Dendritic cell treated with granulocyte-macrophage colony-stimulating factor and Interleukin-4, amounts not matched to agents 40 ng/mL and 50 ng/mL, for 4 days (primary cell): ENCODE results near the gene KLHL35.
"Not testable (repeated sequence)": the region's sequence is repeated elsewhere in the genome, so short reads cannot be mapped to it uniquely, and the experiment has no call there.

Source experiments
- H3K27ac Mint-ChIP-seq: one replicate; pipeline ENCODE4 v1.8.0; 2022; ENCODE audit warnings: mild to moderate bottlenecking, mixed read lengths
- H3K27me3 Mint-ChIP-seq: one replicate; pipeline ENCODE4 v1.8.0; 2022; ENCODE audit warnings: mild to moderate bottlenecking, mixed read lengths
- H3K36me3 Mint-ChIP-seq: one replicate; pipeline ENCODE4 v1.8.0; 2022; ENCODE audit warnings: low read depth, mixed read lengths
- H3K4me1 Mint-ChIP-seq: one replicate; pipeline ENCODE4 v1.8.0; 2022; ENCODE audit warnings: low read depth, mixed read lengths
- H3K4me3 Mint-ChIP-seq: one replicate; pipeline ENCODE4 v1.8.0; 2022; ENCODE audit warnings: mild to moderate bottlenecking, moderate library complexity, mixed read lengths
- H3K9me3 Mint-ChIP-seq: one replicate; pipeline ENCODE4 v1.8.0; 2022; ENCODE audit warnings: mixed read lengths
- intact Hi-C: fragments of 100-400 bp; cut with micrococcal nuclease; formaldehyde crosslinking; loops from one replicate; pipeline ENCODE4 v1.15.0; 2022

KLHL35 gene

DNA sequence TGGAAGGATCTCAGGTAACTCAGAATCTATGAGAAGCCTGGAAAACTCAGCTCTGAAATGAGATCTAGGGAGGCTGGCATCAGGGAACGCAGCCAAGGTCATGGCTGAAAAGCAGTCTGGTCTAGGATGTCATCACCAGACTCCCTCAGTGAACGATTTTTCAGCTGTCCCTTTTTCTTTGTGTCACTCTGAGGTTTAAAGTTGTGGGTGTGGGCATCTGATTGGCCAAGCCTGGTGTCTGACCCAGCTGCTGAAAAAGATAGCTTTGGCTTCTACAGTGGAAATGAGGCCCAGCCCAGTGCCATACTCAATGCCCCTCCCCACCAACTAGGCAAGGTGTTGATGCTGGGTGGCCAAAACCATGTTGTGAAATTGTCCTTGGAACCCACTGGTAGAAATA, 19.1 kb downstream of the KLHL35 start:
- H3K36me3 Mint-ChIP-seq = peaks cover 69% of the 10 kb centered on the region
- intact Hi-C loops = no loop called here
- no peak overlapping the region for H3K4me3 Mint-ChIP-seq
- no peaks in the 10 kb centered on the region for H3K9me3 Mint-ChIP-seq
- H3K4me1 Mint-ChIP-seq = no peaks in the 10 kb centered on the region
- H3K27ac Mint-ChIP-seq = no peak overlapping the region
- no peaks in the 10 kb centered on the region for H3K27me3 Mint-ChIP-seq

GRCh38 chr11:75413146-75413545, 19.9 kb downstream of the KLHL35 start:
- intact Hi-C loops, H3K27me3 Mint-ChIP-seq, H3K4me1 Mint-ChIP-seq, H3K4me3 Mint-ChIP-seq, H3K9me3 Mint-ChIP-seq, H3K27ac Mint-ChIP-seq: not testable (repeated sequence)
- peaks cover 76% of the 10 kb centered on the region for H3K36me3 Mint-ChIP-seq

GRCh38 chr11:75409971-75410370, 23.0 kb downstream of the KLHL35 start:
- H3K9me3 Mint-ChIP-seq, H3K27me3 Mint-ChIP-seq, intact Hi-C loops, H3K27ac Mint-ChIP-seq, H3K4me1 Mint-ChIP-seq, H3K4me3 Mint-ChIP-seq: not testable (repeated sequence)
- H3K36me3 Mint-ChIP-seq = peaks cover 84% of the 10 kb centered on the region

GRCh38 chr11:75408957-75409219, 24.1 kb downstream of the KLHL35 start:
- H3K36me3 Mint-ChIP-seq = peaks cover 84% of the 10 kb centered on the region
- H3K4me3 Mint-ChIP-seq = no peak overlapping the region
- intact Hi-C loops = no loop called here
- peaks cover 8% of the 10 kb centered on the region for H3K4me1 Mint-ChIP-seq
- H3K9me3 Mint-ChIP-seq = no peaks in the 10 kb centered on the region
- no peak overlapping the region for H3K27ac Mint-ChIP-seq
- no peaks in the 10 kb centered on the region for H3K27me3 Mint-ChIP-seq

GRCh38 chr11:75406338-75406777, 26.6 kb downstream of the KLHL35 start:
- intact Hi-C loops = no loop called here
- Mint-ChIP-seq H3K4me3 (no peak overlapping the region), H3K9me3 (no peaks in the 10 kb centered on the region), H3K27ac (no peak overlapping the region), H3K36me3 (peaks cover 84% of the 10 kb centered on the region), H3K27me3 (no peaks in the 10 kb centered on the region), H3K4me1 (peaks cover 34% of the 10 kb centered on the region)

GRCh38 chr11:75403983-75404658, 28.9 kb downstream of the KLHL35 start:
- H3K4me3 Mint-ChIP-seq = no peak overlapping the region
- intact Hi-C loops = no loop called here
- peaks cover 49% of the 10 kb centered on the region for H3K4me1 Mint-ChIP-seq
- no peaks in the 10 kb centered on the region for H3K9me3 Mint-ChIP-seq
- H3K27me3 Mint-ChIP-seq = no peaks in the 10 kb centered on the region
- peaks cover 98% of the 10 kb centered on the region for H3K36me3 Mint-ChIP-seq
- no peak overlapping the region for H3K27ac Mint-ChIP-seq

DNA sequence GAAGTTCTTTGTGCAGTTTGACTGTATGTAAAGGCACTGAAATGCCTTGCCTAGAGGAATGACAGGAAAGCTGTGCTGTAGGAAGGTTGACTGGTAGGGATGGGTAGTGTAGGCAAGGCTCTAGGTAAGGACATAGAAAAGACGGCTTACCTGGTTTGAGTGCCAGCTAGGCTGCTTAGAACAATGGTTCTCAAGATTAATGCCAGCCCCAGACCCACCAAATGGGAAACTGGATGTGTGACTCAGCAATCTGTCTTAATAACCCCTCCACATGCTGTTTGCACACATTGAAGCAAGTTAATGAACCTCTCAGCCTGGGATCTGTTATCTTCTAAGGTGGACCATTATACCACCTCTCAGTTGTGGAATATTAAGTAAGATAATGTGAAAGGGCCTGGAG, 30.0 kb downstream of the KLHL35 start:
- Mint-ChIP-seq H3K27ac (no peak overlapping the region), H3K36me3 (peaks cover 87% of the 10 kb centered on the region), H3K4me1 (peaks cover 51% of the 10 kb centered on the region), H3K9me3 (no peaks in the 10 kb centered on the region), H3K4me3 (no peak overlapping the region), H3K27me3 (no peaks in the 10 kb centered on the region)
- intact Hi-C loops = no loop called here

DNA sequence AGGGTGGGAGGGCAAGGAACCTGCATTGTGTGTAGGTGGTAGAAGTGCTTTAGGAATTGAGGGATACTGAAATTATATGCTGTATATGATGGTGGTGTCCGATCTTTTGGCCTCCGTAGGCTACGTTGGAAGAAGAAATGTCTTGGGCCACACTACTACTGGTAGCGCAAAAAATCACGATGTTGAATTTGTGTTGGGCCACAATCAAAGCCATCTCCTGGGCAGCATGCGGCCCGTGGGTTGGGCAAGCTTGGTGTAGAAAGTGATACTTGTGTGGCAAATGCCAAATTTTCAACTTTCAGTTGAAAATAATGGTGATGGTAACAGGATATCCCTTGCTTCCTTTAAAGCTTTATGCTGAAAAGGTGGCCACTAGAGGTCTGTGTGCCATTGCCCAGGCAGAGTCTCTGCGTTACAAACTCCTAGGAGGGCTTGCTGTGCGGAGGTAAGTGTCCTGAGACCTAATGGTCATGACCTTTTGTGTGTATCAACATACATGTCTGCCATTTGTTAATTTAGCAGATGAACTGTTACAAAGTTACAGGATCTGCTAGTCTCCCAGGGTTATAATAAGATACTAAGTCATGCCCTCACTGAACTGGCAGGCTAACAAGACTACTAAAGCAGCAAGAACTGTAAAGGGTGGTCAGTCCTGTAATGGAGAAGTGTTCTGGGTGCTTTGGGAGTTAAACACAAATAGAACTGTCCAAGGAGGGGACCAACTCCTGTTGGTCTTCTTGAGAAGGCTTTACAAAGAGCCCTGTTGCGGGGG, 30.8 kb downstream of the KLHL35 start:
- intact Hi-C loops = no loop called here
- H3K4me3 Mint-ChIP-seq = no peak overlapping the region
- no peaks in the 10 kb centered on the region for H3K9me3 Mint-ChIP-seq
- H3K4me1 Mint-ChIP-seq = peaks cover 51% of the 10 kb centered on the region
- peak overlapping the region; percentile 11 for H3K27ac Mint-ChIP-seq
- peaks cover 79% of the 10 kb centered on the region for H3K36me3 Mint-ChIP-seq
- no peaks in the 10 kb centered on the region for H3K27me3 Mint-ChIP-seq

- H3K36me3 Mint-ChIP-seq = peaks cover 60% of the 10 kb centered on the region
- no peaks in the 10 kb centered on the region for H3K27me3 Mint-ChIP-seq
- intact Hi-C loops = no loop called here
- H3K27ac Mint-ChIP-seq = peak overlapping the region; percentile 99
- H3K9me3 Mint-ChIP-seq = no peaks in the 10 kb centered on the region
- peak overlapping the region; percentile 100 for H3K4me3 Mint-ChIP-seq
- H3K4me1 Mint-ChIP-seq = peaks cover 51% of the 10 kb centered on the region
Observed at GRCh38 chr11:75400146-75400865, 32.7 kb downstream of the KLHL35 start.

GRCh38 chr11:75399344-75400145, 33.5 kb downstream of the KLHL35 start, which contains the start of gene RPS3:
Gene RPS3 (plus strand): TSS chr11:75399518. CDS start chr11:75399548, 30 bp downstream.
- H3K4me3 Mint-ChIP-seq = peak within 1 kb of the TSS; percentile 100
- H3K36me3 Mint-ChIP-seq = peaks cover 52% of the 10 kb centered on the region
- no peaks in the 10 kb centered on the region for H3K27me3 Mint-ChIP-seq
- peaks cover 49% of the 10 kb centered on the region for H3K4me1 Mint-ChIP-seq
- intact Hi-C loops = loop anchor here (2.0 kb wide), 1 partner anchor 31 kb away; no protein-coding TSS in a partner anchor
- peak within 1 kb of the TSS; percentile 99 for H3K27ac Mint-ChIP-seq
- no peaks in the 10 kb centered on the region for H3K9me3 Mint-ChIP-seq

- Mint-ChIP-seq H3K9me3 (no peaks in the 10 kb centered on the region), H3K4me1 (peaks cover 42% of the 10 kb centered on the region), H3K27me3 (no peaks in the 10 kb centered on the region), H3K27ac (peak overlapping the region; percentile 99), H3K4me3 (no peak overlapping the region), H3K36me3 (peaks cover 46% of the 10 kb centered on the region)
- intact Hi-C loops = loop anchor here (2.0 kb wide), 1 partner anchor 32 kb away; no protein-coding TSS in a partner anchor
Observed at GRCh38 chr11:75398906-75399305, 34.1 kb downstream of the KLHL35 start.

- intact Hi-C loops = no loop called here
- Mint-ChIP-seq H3K9me3 (no peaks in the 10 kb centered on the region), H3K27me3 (peaks cover 7% of the 10 kb centered on the region), H3K36me3 (peaks cover under 1% of the 10 kb centered on the region), H3K4me1 (peaks cover 3% of the 10 kb centered on the region), H3K4me3 (no peak overlapping the region), H3K27ac (no peak overlapping the region)
Observed at GRCh38 chr11:75394085-75394840, 38.7 kb downstream of the KLHL35 start.

GRCh38 chr11:75389925-75390324, 43.1 kb downstream of the KLHL35 start:
- intact Hi-C loops = no loop called here
- peaks cover 10% of the 10 kb centered on the region for H3K27me3 Mint-ChIP-seq
- no peaks in the 10 kb centered on the region for H3K9me3 Mint-ChIP-seq
- H3K4me1 Mint-ChIP-seq = no peaks in the 10 kb centered on the region
- no peaks in the 10 kb centered on the region for H3K36me3 Mint-ChIP-seq
- H3K27ac Mint-ChIP-seq = no peak overlapping the region
- no peak overlapping the region for H3K4me3 Mint-ChIP-seq
